Thyroid gland (tissue), 4 donors: Measurements from ENCODE around the gene WFIKKN2. TPM values are rescaled to one million over a fixed set of nuclear protein-coding genes. Genes with fewer than 3 reads are reported as not detected.

Experiments
- DNase-seq, 2 donors: peaks; one replicate each; pipeline ENCODE4 v3.0.0-alpha.2; 2019
- H3K27ac ChIP-seq, 3 donors: fragments of 200-600 bp; sonication (generic); 1 replicate in 2 of 3; 2 replicates in 1 of 3; pipeline ENCODE4 v1.5.1; 2016 to 2019; ENCODE audit warnings: mild to moderate bottlenecking in 1 of 3, moderate library complexity in 1 of 3
- H3K27me3 ChIP-seq: fragments of 200-600 bp; sonication (generic); one replicate; pipeline ENCODE4 v1.5.1; 2019
- H3K36me3 ChIP-seq, 2 donors: fragments of 200-600 bp; sonication (generic); one replicate each; pipeline ENCODE4 v1.5.1; 2016 to 2019
- H3K4me1 ChIP-seq, 2 donors: fragments of 200-600 bp; sonication (generic); one replicate each; pipeline ENCODE4 v1.5.1; 2017 to 2019
- H3K4me3 ChIP-seq, 3 donors: fragments of 200-600 bp; sonication (generic); replicated peaks in 1 of 3; 1 replicate in 2 of 3; 2 replicates in 1 of 3; pipeline ENCODE4 v1.5.1; 2016; ENCODE audit warnings: mild to moderate bottlenecking in 1 of 3
- H3K9me3 ChIP-seq: fragments of 200-600 bp; sonication (generic); one replicate; pipeline ENCODE4 v1.5.1; 2017
- POLR2A ChIP-seq, 2 donors: fragments of 450-650 bp; IDR thresholded peaks; one replicate each; pipeline ENCODE4 v1.6.1; 2017; ENCODE audit warnings: antibody characterized with exemption in 2 of 2, mild to moderate bottlenecking in 2 of 2, moderate library complexity in 1 of 2
- WGBS, 2 donors: methylation state at CpG; one replicate each; pipeline ENCODE4 v1.1.5; 2017; 5-methylcytosine and 5-hydroxymethylcytosine counted together
- intact Hi-C: fragments of 100-400 bp; cut with DNase I; formaldehyde crosslinking; loops from one replicate; pipeline ENCODE4 v1.15.1; 2023
- total RNA-seq, 4 donors: library from RNA; depleted of rRNA; stranded (reverse); fragments of >200 nt; gene quantifications; one replicate each; pipeline ENCODE4 v1.2.3, GENCODE V29; 2016
- TF ChIP-seq, protein P1 (sequence below), 6 experiments: fragments of 200-600 bp in 3 of 6; fragments of 450-650 bp in 3 of 6; sonication (generic) in 3 of 6; IDR thresholded peaks; one replicate each; pipeline ENCODE4 v1.5.1; 2016 to 2019; ENCODE audit warnings: antibody characterized with exemption in 6 of 6, mild to moderate bottlenecking in 2 of 6, inconsistent platforms in 1 of 6, moderate library complexity in 1 of 6

Gene WFIKKN2
- total RNA-seq, 4 donors from 2014 or later = 0.11 TPM; not detected in 3

GRCh38 chr17:50842506-50843149 is 7.2 kb downstream of the WFIKKN2 start:
- TF ChIP-seq, protein P1, sequence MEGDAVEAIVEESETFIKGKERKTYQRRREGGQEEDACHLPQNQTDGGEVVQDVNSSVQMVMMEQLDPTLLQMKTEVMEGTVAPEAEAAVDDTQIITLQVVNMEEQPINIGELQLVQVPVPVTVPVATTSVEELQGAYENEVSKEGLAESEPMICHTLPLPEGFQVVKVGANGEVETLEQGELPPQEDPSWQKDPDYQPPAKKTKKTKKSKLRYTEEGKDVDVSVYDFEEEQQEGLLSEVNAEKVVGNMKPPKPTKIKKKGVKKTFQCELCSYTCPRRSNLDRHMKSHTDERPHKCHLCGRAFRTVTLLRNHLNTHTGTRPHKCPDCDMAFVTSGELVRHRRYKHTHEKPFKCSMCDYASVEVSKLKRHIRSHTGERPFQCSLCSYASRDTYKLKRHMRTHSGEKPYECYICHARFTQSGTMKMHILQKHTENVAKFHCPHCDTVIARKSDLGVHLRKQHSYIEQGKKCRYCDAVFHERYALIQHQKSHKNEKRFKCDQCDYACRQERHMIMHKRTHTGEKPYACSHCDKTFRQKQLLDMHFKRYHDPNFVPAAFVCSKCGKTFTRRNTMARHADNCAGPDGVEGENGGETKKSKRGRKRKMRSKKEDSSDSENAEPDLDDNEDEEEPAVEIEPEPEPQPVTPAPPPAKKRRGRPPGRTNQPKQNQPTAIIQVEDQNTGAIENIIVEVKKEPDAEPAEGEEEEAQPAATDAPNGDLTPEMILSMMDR (IDR thresholded peaks at IDR 0.05) = no peak
- no peak for TF ChIP-seq POLR2A (IDR thresholded peaks at IDR 0.05)
- intact Hi-C loops = loop anchor here (2.0 to 5.0 kb wide), 2 partner anchors 60 to 295 kb away; partner anchors contain the start of gene SPATA20
- no peak for DNase-seq
- no peak overlapping the region for H3K4me3 ChIP-seq
- H3K27ac ChIP-seq = no peak overlapping the region
- WGBS, 2 donors = 70 to 73% methylated on average over 7 to 9 of the region's 9 CpGs
- no peaks in the 10 kb centered on the region for H3K9me3 ChIP-seq
- no peaks in the 10 kb centered on the region for H3K27me3 ChIP-seq
- no peaks in the 10 kb centered on the region for H3K36me3 ChIP-seq
- no peaks in the 10 kb centered on the region for H3K4me1 ChIP-seq

GRCh38 chr17:50843150-50843905 is 7.9 kb downstream of the WFIKKN2 start:
- no peaks in the 10 kb centered on the region for H3K4me1 ChIP-seq

GRCh38 chr17:50844117-50844700 is 8.8 kb downstream of the WFIKKN2 start:
- TF ChIP-seq POLR2A (IDR thresholded peaks at IDR 0.05) = no peak
- TF ChIP-seq, protein P1 (IDR thresholded peaks at IDR 0.05) = no peak

More at GRCh38 chr17:50843150-50843905, 7.9 kb downstream of the WFIKKN2 start:
- intact Hi-C loops = loop anchor here (2.0 to 5.0 kb wide), 2 partner anchors 61 to 296 kb away; partner anchors contain the start of gene SPATA20
- H3K36me3 ChIP-seq = no peaks in the 10 kb centered on the region
- no peak for TF ChIP-seq POLR2A (IDR thresholded peaks at IDR 0.05)
- TF ChIP-seq, protein P1 (IDR thresholded peaks at IDR 0.05) = no peak
- H3K27me3 ChIP-seq = no peaks in the 10 kb centered on the region
- no peak overlapping the region for H3K27ac ChIP-seq
- no peaks in the 10 kb centered on the region for H3K9me3 ChIP-seq
- no peak for DNase-seq
- no peak overlapping the region for H3K4me3 ChIP-seq
- 84 to 91% methylated on average over 16 of the region's 16 CpGs for WGBS, 2 donors

DNA sequence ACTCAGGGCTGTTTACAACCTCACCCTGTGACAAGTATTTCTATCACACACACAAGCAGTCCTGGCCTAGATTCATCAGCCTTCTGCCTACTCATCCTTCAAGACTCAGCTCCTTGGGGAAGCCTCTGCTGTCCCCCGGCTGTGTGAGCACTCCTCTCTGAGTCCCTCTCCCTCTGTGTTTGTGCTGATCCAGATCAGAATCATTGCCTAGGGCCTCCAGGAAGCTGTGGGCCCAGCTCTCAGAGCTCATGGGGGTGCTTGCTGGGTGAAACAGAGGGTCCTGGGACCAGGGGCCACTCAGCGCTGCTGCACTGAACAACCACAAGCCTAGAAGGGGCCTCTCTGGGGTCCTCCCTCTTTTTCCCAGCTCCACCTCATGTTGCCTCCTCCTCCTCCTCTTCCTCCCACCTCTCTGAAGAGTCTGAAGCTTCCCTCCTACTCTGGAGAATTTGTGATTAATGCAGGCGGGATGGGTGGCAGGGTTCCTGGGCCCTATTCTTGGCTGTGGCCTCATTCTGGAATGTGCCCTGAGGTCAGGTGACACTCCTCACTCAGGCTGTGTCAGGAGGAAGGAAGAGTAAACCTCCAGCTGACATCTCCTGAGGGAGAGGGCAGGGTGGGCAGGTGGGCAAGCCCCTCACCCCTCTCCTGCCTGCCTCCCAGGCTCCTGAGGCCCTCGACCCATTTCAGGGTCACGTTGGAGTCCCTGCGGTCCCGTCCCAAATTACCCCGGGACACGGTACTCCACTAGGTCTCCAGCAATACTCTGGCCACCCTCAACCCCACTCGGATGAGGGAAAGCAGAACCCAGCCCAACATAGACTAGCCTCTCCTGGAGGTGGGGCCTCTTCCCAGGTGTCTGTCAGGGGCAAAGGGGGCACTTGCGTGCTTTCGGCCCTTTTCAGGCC is 10.1 kb downstream of the WFIKKN2 start:
- WGBS, 2 donors = 83 to 89% methylated on average over 3 to 12 of the region's 12 CpGs
- Histone ChIP-seq H3K4me1 (no peaks in the 10 kb centered on the region), H3K4me3 (no peak overlapping the region), H3K27ac (no peak overlapping the region), H3K36me3 (no peaks in the 10 kb centered on the region), H3K27me3 (no peaks in the 10 kb centered on the region), H3K9me3 (no peaks in the 10 kb centered on the region)
- DNase-seq = no peak
- intact Hi-C loops = loop anchor here (5.0 kb wide), 1 partner anchor 107 kb away; no protein-coding TSS in a partner anchor
- TF ChIP-seq, protein P1 (IDR thresholded peaks at IDR 0.05) = no peak
- TF ChIP-seq POLR2A (IDR thresholded peaks at IDR 0.05) = no peak

More at GRCh38 chr17:50844117-50844700, 8.8 kb downstream of the WFIKKN2 start:
- DNase-seq = no peak
- 89 to 92% methylated on average over 14 of the region's 14 CpGs for WGBS, 2 donors
- Histone ChIP-seq H3K4me1 (no peaks in the 10 kb centered on the region), H3K27ac (no peak overlapping the region), H3K9me3 (no peaks in the 10 kb centered on the region), H3K27me3 (no peaks in the 10 kb centered on the region), H3K36me3 (no peaks in the 10 kb centered on the region), H3K4me3 (no peak overlapping the region)
- intact Hi-C loops = loop anchor here (5.0 kb wide), 1 partner anchor 297 kb away; the partner anchor contains the start of gene SPATA20
